SK-N-SH treated with all-trans-retinoic acid at 6 μM for 48 hours (cell line): ENCODE measurements around the gene CRB3.

Source experiments
- ATAC-seq: fragments of 200-7000 bp; cut with Tn5 transposase; 3 replicates; pipeline ENCODE4 v1.9.1; 2020; ENCODE audit warnings: mild to moderate bottlenecking, moderate library complexity
- ARNTL ChIP-seq: fragments of 450-650 bp; formaldehyde crosslinking; IDR thresholded peaks from 2 replicates; pipeline ENCODE4 v1.5.0; 2020; ENCODE audit warnings: low read depth, mild to moderate bottlenecking, moderate library complexity, borderline replicate concordance
- BACH2 ChIP-seq: fragments of 250-450 bp; sonication (Bioruptor Pico); IDR thresholded peaks from 2 replicates; pipeline ENCODE4 v1.9.0; 2021; ENCODE audit warnings: mild to moderate bottlenecking, borderline replicate concordance
- CSDC2 ChIP-seq: fragments of 250-450 bp; sonication (Bioruptor Pico); IDR thresholded peaks from 2 replicates; pipeline ENCODE4 v1.5.0; 2020; ENCODE audit warnings: mild to moderate bottlenecking, moderate library complexity
- ESRRG ChIP-seq: fragments of 250-450 bp; sonication (Bioruptor Pico); IDR thresholded peaks from 2 replicates; pipeline ENCODE4 v1.6.1; 2021; ENCODE audit warnings: mild to moderate bottlenecking
- GLIS3 ChIP-seq: fragments of 250-450 bp; sonication (Bioruptor Pico); IDR thresholded peaks from 2 replicates; pipeline ENCODE4 v1.5.0; 2020; ENCODE audit warnings: mild to moderate bottlenecking, moderate library complexity
- ISL1 ChIP-seq: fragments of 250-450 bp; sonication (Bioruptor Pico); IDR thresholded peaks from 2 replicates; pipeline ENCODE4 v2.1.2; 2022; ENCODE audit warnings: mild to moderate bottlenecking, moderate library complexity
- OSR1 ChIP-seq: fragments of 250-450 bp; sonication (Bioruptor Pico); IDR thresholded peaks from 2 replicates; pipeline ENCODE4 v1.8.0; 2022; ENCODE audit warnings: moderate library complexity, mild to moderate bottlenecking, inconsistent platforms
- PPARA ChIP-seq: fragments of 250-450 bp; sonication (Bioruptor Pico); IDR thresholded peaks from 2 replicates; pipeline ENCODE4 v1.5.0; 2020; ENCODE audit warnings: mild to moderate bottlenecking, borderline replicate concordance
- RARB ChIP-seq: fragments of 250-450 bp; sonication (Bioruptor Pico); IDR thresholded peaks from 2 replicates; pipeline ENCODE4 v1.8.0; 2021; ENCODE audit warnings: mild to moderate bottlenecking, moderate library complexity
- SNAI2 ChIP-seq: fragments of 250-450 bp; sonication (Bioruptor Pico); IDR thresholded peaks from 2 replicates; pipeline ENCODE4 v1.5.0; 2020; ENCODE audit warnings: mild to moderate bottlenecking, moderate library complexity
- TCF4 ChIP-seq: fragments of 250-450 bp; sonication (Bioruptor Pico); IDR thresholded peaks from 2 replicates; pipeline ENCODE4 v1.8.0; 2021; ENCODE audit warnings: mild to moderate bottlenecking, moderate library complexity, borderline replicate concordance
- TOX ChIP-seq: fragments of 250-450 bp; sonication (Bioruptor Pico); IDR thresholded peaks from 2 replicates; pipeline ENCODE4 v1.8.0; 2021; ENCODE audit warnings: mild to moderate bottlenecking, moderate library complexity, borderline replicate concordance
- ZC3H10 ChIP-seq: fragments of 250-450 bp; sonication (Bioruptor Pico); IDR thresholded peaks from 2 replicates; pipeline ENCODE4 v1.5.1; 2021; ENCODE audit warnings: mild to moderate bottlenecking, moderate library complexity
- ZFP3 ChIP-seq: fragments of 250-450 bp; sonication (Bioruptor Pico); IDR thresholded peaks from 2 replicates; pipeline ENCODE4 v1.5.0; 2020; ENCODE audit warnings: mild to moderate bottlenecking, moderate library complexity
- ZFP30 ChIP-seq: fragments of 450-650 bp; formaldehyde crosslinking; IDR thresholded peaks from 2 replicates; pipeline ENCODE4 v1.5.0; 2022; ENCODE audit warnings: mild to moderate bottlenecking, moderate library complexity
- ZNF565 ChIP-seq: fragments of 450-650 bp; formaldehyde crosslinking; conservative IDR thresholded peaks from 2 replicates; pipeline ENCODE4 v1.5.0; 2020; ENCODE audit warnings: low read depth, mild to moderate bottlenecking, moderate library complexity
- ZNF70 ChIP-seq: fragments of 450-650 bp; formaldehyde crosslinking; IDR thresholded peaks from 2 replicates; pipeline ENCODE4 v1.5.0; 2020; ENCODE audit warnings: mild to moderate bottlenecking, moderate library complexity
- ZNF8 ChIP-seq: fragments of 450-650 bp; formaldehyde crosslinking; IDR thresholded peaks from 2 replicates; pipeline ENCODE4 v1.5.0; 2020; ENCODE audit warnings: mild to moderate bottlenecking, moderate library complexity
- TF ChIP-seq, protein P1 (sequence below): fragments of 250-450 bp; sonication (Bioruptor Pico); IDR thresholded peaks from 2 replicates; pipeline ENCODE4 v1.5.0; 2020; ENCODE audit warnings: mild to moderate bottlenecking, moderate library complexity
- TF ChIP-seq, protein P2 (sequence below): fragments of 250-450 bp; sonication (Bioruptor Pico); IDR thresholded peaks from 2 replicates; pipeline ENCODE4 v1.8.0; 2020; ENCODE audit warnings: mild to moderate bottlenecking, moderate library complexity, borderline replicate concordance
- TF ChIP-seq, protein P3 (sequence below): fragments of 250-450 bp; sonication (Bioruptor Pico); IDR thresholded peaks from 2 replicates; pipeline ENCODE4 v1.5.1; 2020; ENCODE audit warnings: low read depth, mild to moderate bottlenecking, moderate library complexity
- TF ChIP-seq, protein P4 (sequence below): fragments of 250-450 bp; sonication (Bioruptor Pico); IDR thresholded peaks from 2 replicates; pipeline ENCODE4 v1.5.1; 2021; ENCODE audit warnings: mild to moderate bottlenecking, moderate library complexity
- TF ChIP-seq, protein P5 (sequence below): fragments of 250-450 bp; sonication (Bioruptor Pico); IDR thresholded peaks from 2 replicates; pipeline ENCODE4 v1.8.0; 2021; ENCODE audit warnings: low read depth, mild to moderate bottlenecking, moderate library complexity, borderline replicate concordance

Gene CRB3

DNA sequence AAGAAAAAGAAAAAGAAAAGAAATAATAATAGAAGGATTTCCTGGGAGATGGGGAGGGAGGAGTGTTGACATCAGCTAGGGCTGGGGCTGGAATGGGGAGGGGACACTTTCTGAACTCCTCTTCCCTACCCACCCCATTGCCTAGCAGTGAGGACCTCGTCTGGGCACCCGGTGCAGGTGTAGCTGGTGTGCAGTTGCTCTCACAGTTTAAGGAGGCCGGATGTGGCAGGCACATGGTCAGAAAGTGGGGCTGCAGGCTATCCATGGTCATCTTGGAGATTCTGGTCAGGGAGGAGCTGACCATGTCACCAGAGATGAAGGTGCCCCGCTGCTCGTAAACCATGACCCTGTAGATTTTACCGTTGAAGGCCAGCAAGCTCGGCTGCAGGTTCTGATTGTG, 46.5 kb downstream of the CRB3 start:
- no peak for ATAC-seq
- TF ChIP-seq OSR1 (CRISPR knock-in tag) (no peak), ZNF565 (no peak), SNAI2 (no peak), ESRRG (CRISPR knock-in tag) (no peak), ZNF70 (CRISPR knock-in tag) (no peak), ZFP3 (no peak), TOX (CRISPR knock-in tag) (no peak), RARB (CRISPR knock-in tag) (no peak), BACH2 (no peak), ZFP30 (no peak), ZNF8 (CRISPR knock-in tag) (no peak), GLIS3 (no peak), ZC3H10 (CRISPR knock-in tag) (no peak), CSDC2 (no peak), PPARA (no peak), ARNTL (CRISPR knock-in tag) (no peak), ISL1 (CRISPR knock-in tag) (no peak)
- TF ChIP-seq, protein P1, sequence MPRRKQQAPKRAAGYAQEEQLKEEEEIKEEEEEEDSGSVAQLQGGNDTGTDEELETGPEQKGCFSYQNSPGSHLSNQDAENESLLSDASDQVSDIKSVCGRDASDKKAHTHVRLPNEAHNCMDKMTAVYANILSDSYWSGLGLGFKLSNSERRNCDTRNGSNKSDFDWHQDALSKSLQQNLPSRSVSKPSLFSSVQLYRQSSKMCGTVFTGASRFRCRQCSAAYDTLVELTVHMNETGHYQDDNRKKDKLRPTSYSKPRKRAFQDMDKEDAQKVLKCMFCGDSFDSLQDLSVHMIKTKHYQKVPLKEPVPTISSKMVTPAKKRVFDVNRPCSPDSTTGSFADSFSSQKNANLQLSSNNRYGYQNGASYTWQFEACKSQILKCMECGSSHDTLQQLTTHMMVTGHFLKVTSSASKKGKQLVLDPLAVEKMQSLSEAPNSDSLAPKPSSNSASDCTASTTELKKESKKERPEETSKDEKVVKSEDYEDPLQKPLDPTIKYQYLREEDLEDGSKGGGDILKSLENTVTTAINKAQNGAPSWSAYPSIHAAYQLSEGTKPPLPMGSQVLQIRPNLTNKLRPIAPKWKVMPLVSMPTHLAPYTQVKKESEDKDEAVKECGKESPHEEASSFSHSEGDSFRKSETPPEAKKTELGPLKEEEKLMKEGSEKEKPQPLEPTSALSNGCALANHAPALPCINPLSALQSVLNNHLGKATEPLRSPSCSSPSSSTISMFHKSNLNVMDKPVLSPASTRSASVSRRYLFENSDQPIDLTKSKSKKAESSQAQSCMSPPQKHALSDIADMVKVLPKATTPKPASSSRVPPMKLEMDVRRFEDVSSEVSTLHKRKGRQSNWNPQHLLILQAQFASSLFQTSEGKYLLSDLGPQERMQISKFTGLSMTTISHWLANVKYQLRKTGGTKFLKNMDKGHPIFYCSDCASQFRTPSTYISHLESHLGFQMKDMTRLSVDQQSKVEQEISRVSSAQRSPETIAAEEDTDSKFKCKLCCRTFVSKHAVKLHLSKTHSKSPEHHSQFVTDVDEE (CRISPR knock-in tag), result no peak
- TF ChIP-seq, protein P2, sequence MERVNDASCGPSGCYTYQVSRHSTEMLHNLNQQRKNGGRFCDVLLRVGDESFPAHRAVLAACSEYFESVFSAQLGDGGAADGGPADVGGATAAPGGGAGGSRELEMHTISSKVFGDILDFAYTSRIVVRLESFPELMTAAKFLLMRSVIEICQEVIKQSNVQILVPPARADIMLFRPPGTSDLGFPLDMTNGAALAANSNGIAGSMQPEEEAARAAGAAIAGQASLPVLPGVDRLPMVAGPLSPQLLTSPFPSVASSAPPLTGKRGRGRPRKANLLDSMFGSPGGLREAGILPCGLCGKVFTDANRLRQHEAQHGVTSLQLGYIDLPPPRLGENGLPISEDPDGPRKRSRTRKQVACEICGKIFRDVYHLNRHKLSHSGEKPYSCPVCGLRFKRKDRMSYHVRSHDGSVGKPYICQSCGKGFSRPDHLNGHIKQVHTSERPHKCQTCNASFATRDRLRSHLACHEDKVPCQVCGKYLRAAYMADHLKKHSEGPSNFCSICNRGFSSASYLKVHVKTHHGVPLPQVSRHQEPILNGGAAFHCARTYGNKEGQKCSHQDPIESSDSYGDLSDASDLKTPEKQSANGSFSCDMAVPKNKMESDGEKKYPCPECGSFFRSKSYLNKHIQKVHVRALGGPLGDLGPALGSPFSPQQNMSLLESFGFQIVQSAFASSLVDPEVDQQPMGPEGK (CRISPR knock-in tag), result no peak
- TF ChIP-seq, protein P3, sequence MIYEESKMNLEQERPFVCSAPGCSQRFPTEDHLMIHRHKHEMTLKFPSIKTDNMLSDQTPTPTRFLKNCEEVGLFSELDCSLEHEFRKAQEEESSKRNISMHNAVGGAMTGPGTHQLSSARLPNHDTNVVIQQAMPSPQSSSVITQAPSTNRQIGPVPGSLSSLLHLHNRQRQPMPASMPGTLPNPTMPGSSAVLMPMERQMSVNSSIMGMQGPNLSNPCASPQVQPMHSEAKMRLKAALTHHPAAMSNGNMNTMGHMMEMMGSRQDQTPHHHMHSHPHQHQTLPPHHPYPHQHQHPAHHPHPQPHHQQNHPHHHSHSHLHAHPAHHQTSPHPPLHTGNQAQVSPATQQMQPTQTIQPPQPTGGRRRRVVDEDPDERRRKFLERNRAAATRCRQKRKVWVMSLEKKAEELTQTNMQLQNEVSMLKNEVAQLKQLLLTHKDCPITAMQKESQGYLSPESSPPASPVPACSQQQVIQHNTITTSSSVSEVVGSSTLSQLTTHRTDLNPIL (CRISPR knock-in tag), result no peak

DNA sequence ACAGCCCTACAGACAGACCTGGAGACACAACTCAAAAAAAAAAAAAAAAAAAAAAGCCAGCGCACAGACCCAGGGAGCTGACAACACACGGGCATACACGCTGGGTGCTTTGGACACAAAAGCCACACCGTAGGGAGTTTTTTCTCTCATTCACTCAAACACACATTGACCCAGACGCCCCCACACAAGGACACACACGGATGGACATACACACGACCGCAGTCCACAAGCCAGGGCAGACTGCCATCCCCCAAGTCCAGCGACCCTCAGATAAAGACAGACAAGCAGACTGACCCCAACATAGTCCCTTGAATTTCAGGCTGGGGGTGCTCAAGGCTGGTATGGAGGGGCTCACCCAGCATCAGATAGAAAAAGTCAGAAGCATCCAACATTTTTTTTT, 50.0 kb downstream of the CRB3 start:
- ATAC-seq, result no peak
- TF ChIP-seq BACH2 (no peak), PPARA (no peak), ARNTL (CRISPR knock-in tag) (no peak), ESRRG (CRISPR knock-in tag) (no peak), GLIS3 (no peak), ZNF70 (CRISPR knock-in tag) (no peak), ISL1 (CRISPR knock-in tag) (no peak), TOX (CRISPR knock-in tag) (no peak), ZNF8 (CRISPR knock-in tag) (no peak), ZNF565 (no peak), TCF4 (CRISPR knock-in tag) (no peak), ZFP30 (no peak), RARB (CRISPR knock-in tag) (no peak), ZC3H10 (CRISPR knock-in tag) (no peak)
- TF ChIP-seq, protein P4, sequence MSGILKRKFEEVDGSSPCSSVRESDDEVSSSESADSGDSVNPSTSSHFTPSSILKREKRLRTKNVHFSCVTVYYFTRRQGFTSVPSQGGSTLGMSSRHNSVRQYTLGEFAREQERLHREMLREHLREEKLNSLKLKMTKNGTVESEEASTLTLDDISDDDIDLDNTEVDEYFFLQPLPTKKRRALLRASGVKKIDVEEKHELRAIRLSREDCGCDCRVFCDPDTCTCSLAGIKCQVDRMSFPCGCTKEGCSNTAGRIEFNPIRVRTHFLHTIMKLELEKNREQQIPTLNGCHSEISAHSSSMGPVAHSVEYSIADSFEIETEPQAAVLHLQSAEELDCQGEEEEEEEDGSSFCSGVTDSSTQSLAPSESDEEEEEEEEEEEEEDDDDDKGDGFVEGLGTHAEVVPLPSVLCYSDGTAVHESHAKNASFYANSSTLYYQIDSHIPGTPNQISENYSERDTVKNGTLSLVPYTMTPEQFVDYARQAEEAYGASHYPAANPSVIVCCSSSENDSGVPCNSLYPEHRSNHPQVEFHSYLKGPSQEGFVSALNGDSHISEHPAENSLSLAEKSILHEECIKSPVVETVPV (CRISPR knock-in tag), result no peak
- TF ChIP-seq, protein P3 (CRISPR knock-in tag), result no peak
- TF ChIP-seq, protein P5, sequence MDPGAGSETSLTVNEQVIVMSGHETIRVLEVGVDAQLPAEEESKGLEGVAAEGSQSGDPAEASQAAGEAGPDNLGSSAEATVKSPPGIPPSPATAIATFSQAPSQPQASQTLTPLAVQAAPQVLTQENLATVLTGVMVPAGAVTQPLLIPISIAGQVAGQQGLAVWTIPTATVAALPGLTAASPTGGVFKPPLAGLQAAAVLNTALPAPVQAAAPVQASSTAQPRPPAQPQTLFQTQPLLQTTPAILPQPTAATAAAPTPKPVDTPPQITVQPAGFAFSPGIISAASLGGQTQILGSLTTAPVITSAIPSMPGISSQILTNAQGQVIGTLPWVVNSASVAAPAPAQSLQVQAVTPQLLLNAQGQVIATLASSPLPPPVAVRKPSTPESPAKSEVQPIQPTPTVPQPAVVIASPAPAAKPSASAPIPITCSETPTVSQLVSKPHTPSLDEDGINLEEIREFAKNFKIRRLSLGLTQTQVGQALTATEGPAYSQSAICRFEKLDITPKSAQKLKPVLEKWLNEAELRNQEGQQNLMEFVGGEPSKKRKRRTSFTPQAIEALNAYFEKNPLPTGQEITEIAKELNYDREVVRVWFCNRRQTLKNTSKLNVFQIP (CRISPR knock-in tag), result no peak
- TF ChIP-seq, protein P1 (CRISPR knock-in tag), result no peak
